HL-60 (cell line): Measurements from ENCODE around the gene RAPGEF4.

Experiments
- CTCF ChIP-seq: IDR thresholded peaks from one replicate; pipeline ENCODE4 v1.5.1; 2011; ENCODE audit warnings: low read length, control low read depth, inconsistent platforms; ENCODE audit not compliant: insufficient read depth
- GABPA ChIP-seq: IDR thresholded peaks from 2 replicates; pipeline ENCODE4 v1.6.1; 2012; ENCODE audit warnings: low read depth
- POLR2AphosphoS5 ChIP-seq: IDR thresholded peaks from 2 replicates; pipeline ENCODE4 v1.6.1; 2012; ENCODE audit warnings: low read depth
- REST ChIP-seq: IDR thresholded peaks from 2 replicates; pipeline ENCODE4 v1.6.1; 2012; ENCODE audit warnings: low read depth; ENCODE audit not compliant: insufficient replicate concordance
- SPI1 ChIP-seq: IDR thresholded peaks from 2 replicates; pipeline ENCODE4 v1.6.1; 2012; ENCODE audit warnings: low read depth, mild to moderate bottlenecking, borderline replicate concordance

GRCh38 chr2:173023718-173024117, 288.1 kb downstream of the RAPGEF4 start:
- TF ChIP-seq CTCF (no peak), POLR2AphosphoS5 (no peak), REST (no peak), GABPA (no peak), SPI1 (no peak)
